Skeletal muscle satellite cell (primary cell): ENCODE measurements around the gene SMURF1.

Experiments used
- H3K27me3 ChIP-seq: 2 replicates; pipeline ENCODE4 v1.7.0; 2013; ENCODE audit warnings: low read length; ENCODE audit not compliant: control insufficient read depth, insufficient read depth
- H3K36me3 ChIP-seq: 2 replicates; pipeline ENCODE4 v1.7.0; 2013; ENCODE audit warnings: mild to moderate bottlenecking, control low read depth, low read length; ENCODE audit not compliant: insufficient read depth
- H3K4me1 ChIP-seq: 2 replicates; pipeline ENCODE4 v1.7.0; 2013; ENCODE audit warnings: low read length; ENCODE audit not compliant: control insufficient read depth, insufficient read depth
- H3K4me2 ChIP-seq: 2 replicates; pipeline ENCODE4 v1.7.0; 2013; ENCODE audit warnings: mild to moderate bottlenecking, low read length
- H3K4me3 ChIP-seq: 2 replicates; pipeline ENCODE4 v1.7.0; 2013; ENCODE audit warnings: low read length
- H3K9ac ChIP-seq: 2 replicates; pipeline ENCODE4 v1.7.0; 2013; ENCODE audit warnings: mild to moderate bottlenecking, low read depth, low read length, moderate library complexity
- H3K9me3 ChIP-seq: replicated peaks from 2 replicates; pipeline ENCODE4 v1.7.0; 2013; ENCODE audit warnings: mild to moderate bottlenecking, control low read depth, low read length

The SMURF1 gene

DNA sequence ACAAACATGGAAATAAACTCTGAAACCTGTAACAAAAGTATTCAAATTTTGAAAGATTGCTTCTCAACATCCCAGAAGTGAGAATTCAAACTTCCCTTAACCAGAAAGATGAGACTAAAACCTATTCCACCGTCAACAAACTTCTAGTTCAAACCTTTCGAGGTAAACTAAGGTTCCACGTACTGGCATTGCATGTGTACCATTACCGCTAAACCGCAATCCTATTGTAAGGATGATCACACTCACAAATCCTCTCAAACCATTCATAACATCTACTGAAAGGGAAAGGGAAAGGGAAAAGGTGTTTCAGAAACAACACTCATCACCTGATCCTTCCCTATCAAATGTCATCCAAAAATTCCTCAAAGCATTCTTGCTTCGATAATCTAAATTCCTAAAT lies 3.1 kb downstream of the SMURF1 start:
- H3K9me3 ChIP-seq: no peaks in the 10 kb centered on the region
- peak overlapping the region; percentile 88 for H3K9ac ChIP-seq
- H3K4me2 ChIP-seq: peak overlapping the region; percentile 99
- H3K4me3 ChIP-seq: peak overlapping the region; percentile 83
- peaks cover 37% of the 10 kb centered on the region for H3K4me1 ChIP-seq
- H3K36me3 ChIP-seq: no peaks in the 10 kb centered on the region
- no peaks in the 10 kb centered on the region for H3K27me3 ChIP-seq

DNA sequence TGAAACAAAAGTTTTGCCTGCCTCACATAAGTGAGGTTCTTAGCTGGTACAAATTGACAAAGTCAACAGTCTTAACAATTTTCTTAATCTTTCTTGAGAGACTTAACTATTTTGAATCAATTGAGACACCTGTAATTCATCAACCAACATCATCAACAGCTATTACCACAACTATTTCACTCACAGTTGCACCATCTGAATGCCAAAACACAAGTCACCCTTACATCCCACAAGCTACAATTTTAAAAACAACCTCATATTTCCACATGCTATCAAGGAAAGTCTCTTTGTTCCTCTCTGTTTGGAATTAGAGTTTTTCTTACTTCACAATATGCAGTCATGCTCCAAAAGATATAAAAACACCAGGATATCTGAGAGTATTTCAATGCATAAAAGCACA lies 4.9 kb downstream of the SMURF1 start:
- Histone ChIP-seq H3K9ac (no peak overlapping the region), H3K4me2 (no peak overlapping the region), H3K9me3 (no peaks in the 10 kb centered on the region), H3K27me3 (no peaks in the 10 kb centered on the region), H3K36me3 (no peaks in the 10 kb centered on the region), H3K4me1 (peaks cover 32% of the 10 kb centered on the region), H3K4me3 (no peak overlapping the region)

DNA sequence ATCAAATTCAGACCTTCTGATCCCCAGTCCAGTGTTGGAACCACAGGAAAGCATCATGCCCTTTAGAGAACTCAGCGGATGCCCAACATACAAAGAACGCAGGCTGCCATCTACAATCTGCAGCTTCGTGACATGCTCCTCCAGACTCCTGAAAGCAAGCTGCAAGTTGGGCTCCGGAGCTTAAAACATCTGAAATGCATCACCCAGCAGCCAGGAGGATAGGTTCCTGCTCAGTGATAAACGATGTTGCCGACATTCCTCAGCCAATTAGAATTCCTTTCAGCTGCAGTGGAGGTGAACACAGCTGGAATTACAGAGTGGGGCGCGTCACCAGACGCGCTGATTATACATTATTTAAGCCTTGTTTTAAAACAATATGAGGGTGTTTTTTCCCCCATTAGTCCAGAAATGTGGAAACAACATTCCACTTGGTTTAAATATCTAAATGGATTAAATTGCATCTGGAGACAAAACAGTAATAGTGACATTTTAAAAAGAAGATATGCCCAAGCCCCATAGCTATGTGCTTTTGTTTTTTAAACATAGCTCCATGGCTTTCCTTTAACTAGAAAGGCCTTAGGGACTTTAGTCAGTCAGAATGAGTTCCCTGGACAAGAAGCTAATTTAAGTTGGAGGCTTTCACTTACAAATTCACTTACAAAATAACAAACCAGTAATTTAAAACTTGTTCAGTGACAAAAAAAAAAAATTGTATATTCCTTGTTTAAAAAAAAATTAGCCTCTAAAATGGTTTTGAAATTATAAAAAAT lies 6.3 kb downstream of the SMURF1 start:
- Histone ChIP-seq H3K36me3 (no peaks in the 10 kb centered on the region), H3K4me1 (peaks cover 38% of the 10 kb centered on the region), H3K27me3 (no peaks in the 10 kb centered on the region), H3K4me3 (no peak overlapping the region), H3K9ac (no peak overlapping the region), H3K9me3 (no peaks in the 10 kb centered on the region), H3K4me2 (peak overlapping the region; percentile 47)

DNA sequence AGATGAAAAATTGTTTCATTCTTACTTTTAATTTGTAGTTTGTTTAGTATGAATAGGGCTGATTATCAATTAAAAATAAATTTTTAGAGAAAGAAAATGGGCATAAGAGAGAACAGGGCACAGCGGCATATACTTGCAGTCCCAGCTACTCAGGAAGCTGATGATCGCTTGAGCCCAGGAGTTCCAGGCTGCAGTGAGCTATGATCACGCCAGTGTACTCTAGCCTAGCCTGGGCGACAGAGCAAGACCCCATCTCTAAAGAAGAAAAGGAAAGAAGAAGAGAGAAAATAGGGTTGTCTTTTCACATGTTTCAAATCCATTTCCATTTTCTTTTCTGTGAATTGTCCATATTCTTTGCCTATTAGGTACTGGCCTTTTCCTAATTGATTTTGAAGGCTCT lies 8.0 kb downstream of the SMURF1 start:
- Histone ChIP-seq H3K4me3 (no peak overlapping the region), H3K4me1 (peaks cover 36% of the 10 kb centered on the region), H3K9ac (no peak overlapping the region), H3K9me3 (no peaks in the 10 kb centered on the region), H3K4me2 (no peak overlapping the region), H3K27me3 (no peaks in the 10 kb centered on the region), H3K36me3 (no peaks in the 10 kb centered on the region)

DNA sequence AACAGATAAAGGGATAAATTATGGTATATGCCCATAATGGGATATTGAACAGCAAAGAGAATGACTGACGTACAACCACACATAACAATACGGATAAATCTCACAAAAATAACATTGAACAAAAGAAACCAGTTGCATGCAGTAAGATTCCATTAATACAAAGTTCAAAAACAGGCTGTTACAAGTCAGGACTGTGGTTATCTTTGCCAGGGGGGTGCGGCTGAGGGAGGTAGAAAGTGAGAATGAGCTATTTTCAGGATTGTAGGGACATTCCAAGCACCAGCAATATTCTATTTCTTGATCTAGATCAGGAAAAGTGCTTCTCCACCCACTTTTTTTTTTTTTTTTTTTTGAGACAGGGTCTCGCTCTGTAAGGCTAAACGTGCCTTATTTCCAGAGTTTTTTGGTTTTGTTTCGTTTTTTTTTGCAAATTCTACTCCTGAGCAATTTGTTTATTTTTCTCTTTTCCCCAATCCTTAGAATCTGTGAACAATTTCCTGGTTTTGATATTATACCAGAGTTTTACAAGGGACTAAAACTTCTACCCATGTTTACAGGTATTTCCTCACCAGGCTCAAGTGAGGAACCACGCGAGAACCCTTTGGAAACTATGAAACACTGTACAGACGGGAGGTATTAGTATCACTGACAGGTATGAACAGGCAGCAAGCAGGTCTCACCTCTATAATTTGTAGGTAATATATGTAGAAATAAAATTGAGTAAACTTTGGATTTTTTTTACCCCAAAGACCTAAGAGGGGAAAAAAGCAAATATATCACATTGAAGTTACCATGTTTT lies 9.9 kb downstream of the SMURF1 start:
- Histone ChIP-seq H3K36me3 (no peaks in the 10 kb centered on the region), H3K27me3 (no peaks in the 10 kb centered on the region), H3K4me1 (peaks cover 26% of the 10 kb centered on the region), H3K4me3 (no peak overlapping the region), H3K9ac (no peak overlapping the region), H3K4me2 (no peak overlapping the region), H3K9me3 (no peaks in the 10 kb centered on the region)

DNA sequence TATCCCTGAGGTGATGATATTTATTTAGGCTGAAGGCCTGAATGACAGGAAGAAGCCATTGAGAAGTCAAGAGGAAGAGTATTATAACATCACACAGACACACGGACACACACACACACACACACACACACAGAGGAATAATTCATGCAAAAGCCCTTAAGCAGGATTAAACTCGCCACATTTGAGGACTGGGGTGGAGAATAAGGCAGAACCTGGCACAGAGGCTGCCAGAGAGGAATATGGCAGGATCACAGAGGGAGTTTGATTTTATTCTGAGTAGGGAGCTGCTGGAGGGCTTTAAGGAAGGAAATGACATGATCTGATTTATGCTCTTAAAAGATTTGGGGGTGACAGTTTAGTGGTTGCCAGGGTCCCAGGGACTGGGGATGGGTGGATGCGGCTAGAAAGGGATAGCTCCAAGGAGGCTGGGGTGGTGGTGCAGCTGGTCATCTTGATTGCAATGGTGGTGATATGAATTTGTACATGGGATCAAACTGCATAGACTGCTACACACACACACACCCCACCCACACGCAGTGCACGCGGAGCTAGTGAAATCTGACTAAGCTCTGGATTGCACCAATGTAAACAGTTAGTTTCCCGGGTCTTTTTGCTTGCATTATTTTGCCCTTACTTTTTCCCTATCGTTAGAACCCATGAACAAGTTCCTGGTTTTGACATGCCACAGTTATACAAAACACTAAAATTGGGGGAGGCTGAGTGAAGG lies 11.2 kb downstream of the SMURF1 start:
- Histone ChIP-seq H3K4me3 (no peak overlapping the region), H3K27me3 (no peaks in the 10 kb centered on the region), H3K36me3 (no peaks in the 10 kb centered on the region), H3K9ac (no peak overlapping the region), H3K9me3 (no peaks in the 10 kb centered on the region), H3K4me1 (peaks cover 17% of the 10 kb centered on the region), H3K4me2 (no peak overlapping the region)

DNA sequence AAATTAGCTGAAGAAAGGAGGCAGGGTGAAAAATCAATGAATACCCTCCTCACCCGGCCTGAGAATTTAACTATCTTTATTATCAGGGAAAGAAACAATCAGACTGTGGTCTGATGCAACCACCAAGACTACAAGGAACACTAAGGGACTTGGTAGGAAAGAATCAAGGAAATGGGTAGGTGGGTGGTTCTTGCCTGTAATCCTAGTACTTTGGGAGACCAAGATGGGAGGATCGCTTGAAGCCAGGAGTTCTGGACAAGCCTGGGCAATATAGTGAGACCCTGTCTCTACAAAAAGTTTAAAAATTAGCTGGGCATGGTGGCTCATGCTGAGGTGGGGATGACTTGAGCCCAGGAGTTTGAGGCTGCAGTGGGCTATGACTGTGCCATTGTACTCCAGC lies 12.6 kb downstream of the SMURF1 start:
- Histone ChIP-seq H3K9ac (no peak overlapping the region), H3K4me3 (no peak overlapping the region), H3K36me3 (no peaks in the 10 kb centered on the region), H3K9me3 (no peaks in the 10 kb centered on the region), H3K4me1 (peaks cover 18% of the 10 kb centered on the region), H3K4me2 (no peak overlapping the region), H3K27me3 (no peaks in the 10 kb centered on the region)

DNA sequence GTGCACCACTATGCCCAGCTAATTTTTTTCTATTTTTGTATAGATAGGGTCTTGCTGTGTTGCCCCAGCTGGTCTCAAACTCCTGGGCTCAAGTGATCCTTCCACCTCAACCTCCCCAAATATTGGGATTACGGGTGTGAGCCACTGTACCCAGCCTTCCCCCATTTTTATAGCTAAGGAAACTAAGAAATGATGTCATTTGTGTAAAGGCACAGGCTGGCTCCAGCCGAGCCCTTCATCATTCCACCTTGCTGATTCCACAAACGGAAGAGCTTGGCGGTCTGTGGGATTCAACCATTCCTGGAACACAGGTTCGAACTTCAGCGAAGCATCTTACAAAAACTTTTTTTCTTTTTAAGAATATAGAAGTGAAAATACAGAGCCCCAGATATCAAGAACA lies 14.4 kb downstream of the SMURF1 start:
- no peak overlapping the region for H3K4me2 ChIP-seq
- H3K4me1 ChIP-seq: peaks cover 21% of the 10 kb centered on the region
- H3K4me3 ChIP-seq: no peak overlapping the region
- no peaks in the 10 kb centered on the region for H3K36me3 ChIP-seq
- H3K9me3 ChIP-seq: no peaks in the 10 kb centered on the region
- no peaks in the 10 kb centered on the region for H3K27me3 ChIP-seq
- H3K9ac ChIP-seq: no peak overlapping the region

DNA sequence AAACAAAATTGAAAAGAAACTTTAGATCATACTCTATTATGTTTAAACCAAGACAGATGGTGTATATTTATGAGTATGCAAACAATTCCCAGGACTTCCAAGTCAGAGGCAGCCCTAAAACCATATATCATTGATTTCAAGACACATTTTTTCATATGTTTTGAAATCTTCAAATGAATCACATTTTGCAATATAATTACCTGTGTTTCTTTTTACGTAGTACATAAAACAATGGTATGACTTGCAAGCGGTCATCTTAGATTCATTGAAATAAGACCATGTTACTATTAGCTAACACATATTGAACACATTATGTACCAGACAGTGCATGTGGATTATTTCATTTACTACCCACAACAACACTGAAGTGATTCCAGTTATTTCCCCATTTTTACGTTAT lies 14.9 kb downstream of the SMURF1 start:
- peaks cover 26% of the 10 kb centered on the region for H3K4me1 ChIP-seq
- no peak overlapping the region for H3K4me2 ChIP-seq
- H3K9ac ChIP-seq: no peak overlapping the region
- no peaks in the 10 kb centered on the region for H3K27me3 ChIP-seq
- H3K4me3 ChIP-seq: no peak overlapping the region
- H3K36me3 ChIP-seq: no peaks in the 10 kb centered on the region
- no peaks in the 10 kb centered on the region for H3K9me3 ChIP-seq

DNA sequence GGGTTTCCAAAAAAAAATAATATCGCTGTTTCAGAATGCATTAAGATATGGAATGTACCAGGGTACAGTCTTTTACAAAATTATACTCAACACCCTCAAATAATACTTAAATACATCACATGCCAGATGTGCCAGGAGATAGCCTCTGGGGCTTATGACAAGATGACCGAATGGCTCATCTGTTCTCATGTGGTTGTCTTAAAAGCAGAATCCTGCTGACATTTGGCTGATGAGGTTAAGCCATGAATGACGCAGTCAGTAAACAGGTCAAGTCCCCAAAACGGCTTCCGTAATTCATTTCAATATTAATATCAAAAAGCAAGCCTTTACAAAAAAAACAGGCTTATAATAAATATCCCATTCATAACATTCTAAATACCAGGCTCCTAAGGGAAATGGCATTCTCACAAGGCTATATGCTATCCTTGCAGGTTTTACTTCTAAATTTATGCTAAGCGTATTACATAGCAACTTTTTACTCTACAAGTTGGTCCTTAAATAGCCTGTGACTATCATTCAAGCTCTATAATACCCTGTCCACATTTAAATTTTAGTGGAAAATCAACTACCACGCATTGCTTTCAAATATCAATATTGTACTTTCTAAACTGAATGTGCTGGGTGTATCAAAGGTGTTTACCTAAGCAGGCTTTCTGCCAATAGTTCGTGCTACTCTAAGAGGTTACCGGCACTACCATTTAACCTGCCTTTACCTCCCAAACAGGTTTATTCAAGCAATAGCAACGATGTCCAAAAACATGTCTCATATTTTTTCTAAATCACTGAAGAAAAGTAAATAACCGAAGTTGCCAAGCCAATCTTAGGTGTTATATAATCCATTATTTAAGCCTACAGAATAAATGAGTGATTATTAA lies 15.6 kb downstream of the SMURF1 start:
- H3K4me1 ChIP-seq: peaks cover 31% of the 10 kb centered on the region
- H3K4me2 ChIP-seq: peak overlapping the region; percentile 46
- H3K9me3 ChIP-seq: no peaks in the 10 kb centered on the region
- no peaks in the 10 kb centered on the region for H3K36me3 ChIP-seq
- no peak overlapping the region for H3K9ac ChIP-seq
- H3K27me3 ChIP-seq: no peaks in the 10 kb centered on the region
- H3K4me3 ChIP-seq: no peak overlapping the region

DNA sequence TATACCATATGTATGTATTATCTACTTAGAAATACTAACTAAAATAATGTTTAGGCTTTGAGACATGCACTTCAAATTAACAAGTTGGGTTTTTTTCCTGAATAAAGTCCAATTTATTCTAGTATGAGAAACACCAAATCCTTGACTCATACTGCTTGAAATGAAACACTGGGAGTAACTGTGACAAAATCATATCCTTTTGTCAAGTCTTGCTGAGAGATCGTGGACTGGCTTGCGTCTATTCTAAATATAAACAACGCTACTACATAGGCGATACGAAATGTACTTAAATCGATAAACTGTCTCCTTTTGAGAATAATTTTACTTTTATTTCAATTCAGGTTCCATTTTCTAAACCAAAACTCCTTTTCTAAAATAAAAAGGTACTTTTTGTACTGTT lies 16.3 kb downstream of the SMURF1 start:
- no peak overlapping the region for H3K4me3 ChIP-seq
- no peak overlapping the region for H3K9ac ChIP-seq
- H3K4me2 ChIP-seq: peak overlapping the region; percentile 46
- H3K27me3 ChIP-seq: no peaks in the 10 kb centered on the region
- H3K9me3 ChIP-seq: no peaks in the 10 kb centered on the region
- no peaks in the 10 kb centered on the region for H3K36me3 ChIP-seq
- H3K4me1 ChIP-seq: peaks cover 29% of the 10 kb centered on the region
